Muscle of back (tissue), 11 donors: ENCODE measurements around the gene DYNC1LI2. TPM values are rescaled to one million over a fixed set of nuclear protein-coding genes. Genes with fewer than 3 reads are reported as not detected.
A peak's percentile ranks its signal among the peaks of the same experiment; 100 is the strongest.

Experiments used
- DNase-seq, 3 donors: peaks; one replicate each; pipeline versions ENCODE4 v3.0.0 to v3.0.0-alpha.2; 2013
- polyA plus RNA-seq, 10 donors: library from polyadenylated mRNA; unstranded; fragments of 120-200 nt; gene quantifications; one replicate each; pipeline ENCODE4 v1.2.1, GENCODE V29; 2013; ENCODE audit not compliant: insufficient read length in 10 of 10

The DYNC1LI2 gene
- polyA plus RNA-seq, 10 donors, result 68.8 to 117 (median 89.5) TPM

GRCh38 chr16:66741169-66741900 is 10.1 kb downstream of the DYNC1LI2 start:
- peak; percentile 87 to 96 (median 94) for DNase-seq

- DNase-seq, result peak in 2 of 3 donors; percentile 10 to 41
Measured at GRCh38 chr16:66740533-66740932, 10.9 kb downstream of the DYNC1LI2 start.

- DNase-seq, result peak in 2 of 3 donors; percentile 21 to 46
Measured at GRCh38 chr16:66740010-66740409, 11.4 kb downstream of the DYNC1LI2 start.

GRCh38 chr16:66735891-66736290 is 15.5 kb downstream of the DYNC1LI2 start:
- DNase-seq, result no peak

GRCh38 chr16:66731101-66731500 is 20.3 kb downstream of the DYNC1LI2 start:
- DNase-seq, result no peak

- peak in 1 of 3 donors; percentile 11 for DNase-seq
Measured at GRCh38 chr16:66728804-66729203, 22.6 kb downstream of the DYNC1LI2 start.

GRCh38 chr16:66728117-66728787 is 23.2 kb downstream of the DYNC1LI2 start:
- DNase-seq, result peak; percentile 43 to 79 (median 58)

GRCh38 chr16:66720766-66721165 is 30.6 kb downstream of the DYNC1LI2 start:
- no peak for DNase-seq

- no peak for DNase-seq
Measured at GRCh38 chr16:66719246-66719645, 32.2 kb downstream of the DYNC1LI2 start.

GRCh38 chr16:66717776-66718175 is 33.6 kb downstream of the DYNC1LI2 start:
- no peak for DNase-seq

GRCh38 chr16:66717112-66717675 is 34.2 kb downstream of the DYNC1LI2 start:
- peak in 1 of 3 donors; percentile 61 for DNase-seq

- DNase-seq, result no peak
Measured at GRCh38 chr16:66714654-66715307, 36.6 kb downstream of the DYNC1LI2 start.

GRCh38 chr16:66714062-66714461 is 37.3 kb downstream of the DYNC1LI2 start:
- no peak for DNase-seq

- DNase-seq, result no peak
Measured at GRCh38 chr16:66713076-66713475, 38.3 kb downstream of the DYNC1LI2 start.

GRCh38 chr16:66712512-66712911 is 38.9 kb downstream of the DYNC1LI2 start:
- DNase-seq, result no peak

GRCh38 chr16:66711581-66711980 is 39.8 kb downstream of the DYNC1LI2 start:
- no peak for DNase-seq

- DNase-seq, result no peak
Measured at GRCh38 chr16:66706506-66706880, 44.9 kb downstream of the DYNC1LI2 start.

GRCh38 chr16:66705790-66706505 is 45.5 kb downstream of the DYNC1LI2 start:
- DNase-seq, result peak in 2 of 3 donors; percentile 49 to 66

GRCh38 chr16:66703406-66704215 is 47.8 kb downstream of the DYNC1LI2 start:
- peak in 2 of 3 donors; percentile 64 to 74 for DNase-seq

- no peak for DNase-seq
Measured at GRCh38 chr16:66701516-66701915, 49.9 kb downstream of the DYNC1LI2 start.

GRCh38 chr16:66701026-66701425 is 50.4 kb downstream of the DYNC1LI2 start:
- DNase-seq, result no peak
